ENCODE measurements around the gene SCARB2.

SCARB2 gene

GRCh38 chr4:76195326-76195725 is 18.3 kb downstream of the SCARB2 start:
- Histone ChIP-seq H3K27me3 (ENCODE audit: insufficient read depth, low read length, poor library complexity, severe bottlenecking) (no peaks in the 10 kb centered on the region), H3K9me2 (replicated peaks; ENCODE audit: low read depth, low read length) (no peaks in the 10 kb centered on the region), H3K4me1 (ENCODE audit: insufficient read depth, low read length, poor library complexity, severe bottlenecking) (peaks cover 22% of the 10 kb centered on the region), H3K79me2 (ENCODE audit: insufficient read depth, low read length) (peaks cover 8% of the 10 kb centered on the region), H3K4me2 (ENCODE audit: low read depth, low read length, poor library complexity, severe bottlenecking) (no peak overlapping the region), H3F3A (ENCODE audit: low read depth) (no peaks in the 10 kb centered on the region), H2AFZ (ENCODE audit: low read length) (no peak overlapping the region), H4K20me1 (ENCODE audit: insufficient read depth, low read length, poor library complexity, severe bottlenecking) (peaks cover 4% of the 10 kb centered on the region), H3K36me3 (ENCODE audit: insufficient read depth, low read length) (peaks cover 44% of the 10 kb centered on the region), H3K9ac (ENCODE audit: low read depth, low read length, poor library complexity, severe bottlenecking) (no peak overlapping the region), H3K9me3 (ENCODE audit: insufficient read depth, low read depth, low read length) (peaks cover 7% of the 10 kb centered on the region), H3K4me3 (ENCODE audit: low read length, poor library complexity, severe bottlenecking) (no peak overlapping the region)
- TF ChIP-seq EZH2phosphoT487 (IDR thresholded peaks at IDR 0.05; ENCODE audit: borderline replicate concordance) (no peak), CTCF (conservative IDR thresholded peaks at IDR 0.05; ENCODE audit: low read length) (no peak)

GRCh38 chr4:76194325-76194724 is 19.3 kb downstream of the SCARB2 start:
- peaks cover 4% of the 10 kb centered on the region for H4K20me1 ChIP-seq (ENCODE audit: insufficient read depth, low read length, poor library complexity, severe bottlenecking)
- peaks cover 8% of the 10 kb centered on the region; the same call in 1 of the 2 replicates for H3K79me2 ChIP-seq (ENCODE audit: insufficient read depth, low read length)
- H3K36me3 ChIP-seq (ENCODE audit: insufficient read depth, low read length) = peaks cover 44% of the 10 kb centered on the region
- no peak overlapping the region for H3K9ac ChIP-seq (ENCODE audit: low read depth, low read length, poor library complexity, severe bottlenecking)
- H3K27me3 ChIP-seq (ENCODE audit: insufficient read depth, low read length, poor library complexity, severe bottlenecking) = no peaks in the 10 kb centered on the region
- H3K9me2 ChIP-seq (replicated peaks; ENCODE audit: low read depth, low read length) = no peaks in the 10 kb centered on the region
- no peak overlapping the region for H2AFZ ChIP-seq (ENCODE audit: low read length)
- H3K4me2 ChIP-seq (ENCODE audit: low read depth, low read length, poor library complexity, severe bottlenecking) = no peak overlapping the region
- TF ChIP-seq EZH2phosphoT487 (IDR thresholded peaks at IDR 0.05; ENCODE audit: borderline replicate concordance) (no peak), CTCF (conservative IDR thresholded peaks at IDR 0.05; ENCODE audit: low read length) (no peak)
- no peaks in the 10 kb centered on the region for H3F3A ChIP-seq (ENCODE audit: low read depth)
- peaks cover 7% of the 10 kb centered on the region for H3K9me3 ChIP-seq (ENCODE audit: insufficient read depth, low read depth, low read length)
- peaks cover 15% of the 10 kb centered on the region for H3K4me1 ChIP-seq (ENCODE audit: insufficient read depth, low read length, poor library complexity, severe bottlenecking)
- no peak overlapping the region for H3K4me3 ChIP-seq (ENCODE audit: low read length, poor library complexity, severe bottlenecking)

- TF ChIP-seq CTCF (conservative IDR thresholded peaks at IDR 0.05; ENCODE audit: low read length) (no peak), EZH2phosphoT487 (IDR thresholded peaks at IDR 0.05; ENCODE audit: borderline replicate concordance) (no peak)
- no peak overlapping the region for H3K4me2 ChIP-seq (ENCODE audit: low read depth, low read length, poor library complexity, severe bottlenecking)
- 0 out of 2 replicates have a peak, but pooled peaks cover 3% of the 10 kb centered on the region for H3K79me2 ChIP-seq (ENCODE audit: insufficient read depth, low read length)
- peaks cover 44% of the 10 kb centered on the region for H3K36me3 ChIP-seq (ENCODE audit: insufficient read depth, low read length)
- H3F3A ChIP-seq (ENCODE audit: low read depth) = no peaks in the 10 kb centered on the region
- no peak overlapping the region for H2AFZ ChIP-seq (ENCODE audit: low read length)
- H3K4me1 ChIP-seq (ENCODE audit: insufficient read depth, low read length, poor library complexity, severe bottlenecking) = no peaks in the 10 kb centered on the region
- no peaks in the 10 kb centered on the region for H3K9me2 ChIP-seq (replicated peaks; ENCODE audit: low read depth, low read length)
- H3K27me3 ChIP-seq (ENCODE audit: insufficient read depth, low read length, poor library complexity, severe bottlenecking) = no peaks in the 10 kb centered on the region
- no peak overlapping the region for H3K4me3 ChIP-seq (ENCODE audit: low read length, poor library complexity, severe bottlenecking)
- no peaks in the 10 kb centered on the region for H4K20me1 ChIP-seq (ENCODE audit: insufficient read depth, low read length, poor library complexity, severe bottlenecking)
- peaks cover 7% of the 10 kb centered on the region for H3K9me3 ChIP-seq (ENCODE audit: insufficient read depth, low read depth, low read length)
- H3K9ac ChIP-seq (ENCODE audit: low read depth, low read length, poor library complexity, severe bottlenecking) = no peak overlapping the region
These were observed 21.4 kb downstream of the SCARB2 start for GRCh38 chr4:76192236-76192635.

Measured in Loucy (cell line).